GM23338 (cell line): ENCODE results near the gene PLEKHH3.
A peak's percentile ranks its signal among the peaks of the same experiment; 100 is the strongest.

Source experiments
- CREB1 ChIP-seq: fragments of 250-450 bp; sonication (Bioruptor Pico); IDR thresholded peaks from 2 replicates; pipeline ENCODE4 v1.5.0; 2020; ENCODE audit warnings: low read depth, mild to moderate bottlenecking, moderate library complexity
- ETS1 ChIP-seq: IDR thresholded peaks from 2 replicates; pipeline ENCODE4 v1.6.1; 2016; ENCODE audit warnings: antibody characterized with exemption
- EZH2 ChIP-seq: fragments of 200-600 bp; sonication (generic); IDR thresholded peaks from one replicate; pipeline ENCODE4 v1.8.0; 2017; ENCODE audit warnings: antibody characterized with exemption, mild to moderate bottlenecking, low read depth; ENCODE audit not compliant: unreplicated experiment
- EZH2phosphoT487 ChIP-seq: fragments of 200-600 bp; sonication (generic); IDR thresholded peaks from one replicate; pipeline ENCODE4 v1.8.1; 2018; ENCODE audit warnings: antibody characterized with exemption; ENCODE audit not compliant: unreplicated experiment
- JUNB ChIP-seq: IDR thresholded peaks from one replicate; pipeline ENCODE4 v1.6.1; 2016; ENCODE audit warnings: antibody characterized with exemption; ENCODE audit not compliant: unreplicated experiment
- NANOG ChIP-seq: IDR thresholded peaks from 2 replicates; pipeline ENCODE4 v1.6.1; 2016; ENCODE audit warnings: antibody characterized with exemption, borderline replicate concordance
- POLR2AphosphoS5 ChIP-seq: IDR thresholded peaks from 2 replicates; pipeline ENCODE4 v1.6.1; 2016; ENCODE audit warnings: antibody characterized with exemption, low read depth
- ZNF114 ChIP-seq: fragments of 250-450 bp; sonication (Bioruptor Pico); IDR thresholded peaks from 2 replicates; pipeline ENCODE4 v1.5.0; 2020; ENCODE audit warnings: mild to moderate bottlenecking, moderate library complexity
- ZNF331 ChIP-seq: fragments of 250-450 bp; sonication (Bioruptor Pico); IDR thresholded peaks from 2 replicates; pipeline ENCODE4 v1.5.0; 2020; ENCODE audit warnings: low read depth, mild to moderate bottlenecking, moderate library complexity
- TF ChIP-seq, protein P1 (sequence below), 2 experiments: fragments of 200-600 bp in 1 of 2; sonication (generic) in 1 of 2; conservative IDR thresholded peaks; 2 replicates each; pipeline versions ENCODE4 v1.5.1 to v1.6.1; 2016 to 2017; ENCODE audit warnings: antibody characterized with exemption in 2 of 2, low read depth in 2 of 2, mild to moderate bottlenecking in 2 of 2, moderate library complexity in 1 of 2
- TF ChIP-seq, protein P2 (sequence below): IDR thresholded peaks from one replicate; pipeline ENCODE4 v1.6.1; 2018; ENCODE audit warnings: antibody characterized with exemption; ENCODE audit not compliant: unreplicated experiment

DNA sequence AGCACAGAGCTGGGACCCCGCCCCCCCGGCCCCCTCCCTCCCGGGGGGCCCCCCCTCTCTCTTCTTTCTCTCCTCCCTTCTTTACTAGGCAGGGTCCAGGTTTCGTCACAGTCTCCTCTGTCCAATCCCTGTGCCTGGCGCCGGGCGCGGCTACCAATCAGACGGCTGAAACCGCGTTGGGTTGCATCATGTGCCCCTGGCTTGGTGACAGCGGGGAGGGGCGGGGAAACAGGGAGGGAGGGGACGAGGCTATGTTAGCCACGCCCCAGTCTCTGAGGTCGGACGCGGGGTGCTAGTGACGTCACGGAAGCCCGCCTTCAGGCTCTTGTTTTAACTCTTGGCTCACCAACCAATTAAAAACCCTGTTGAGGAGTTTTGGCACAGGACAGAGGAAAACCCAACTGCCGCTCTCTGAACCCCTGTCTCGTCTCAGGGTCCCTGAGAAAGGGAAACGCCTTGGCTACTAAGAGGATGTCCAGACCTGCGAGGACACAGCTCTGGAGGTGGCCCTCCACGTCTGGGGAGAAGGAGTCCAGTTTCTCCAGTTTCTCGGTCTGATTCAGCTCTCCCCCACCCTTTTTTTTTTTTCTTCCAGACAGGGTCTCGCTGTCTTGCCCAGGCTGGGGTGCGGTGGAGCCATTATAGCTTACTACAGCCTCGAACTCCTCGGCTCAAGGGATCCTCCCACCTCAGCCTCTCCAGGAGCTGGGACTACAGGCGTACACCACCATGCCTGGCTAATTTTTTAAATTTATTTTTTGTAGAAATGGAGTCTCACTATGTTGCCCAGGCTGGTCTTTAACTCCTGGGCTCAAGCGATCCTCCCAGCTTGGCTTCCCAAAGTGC, 441 bp upstream of the PLEKHH3 start:
- TF ChIP-seq, protein P1, sequence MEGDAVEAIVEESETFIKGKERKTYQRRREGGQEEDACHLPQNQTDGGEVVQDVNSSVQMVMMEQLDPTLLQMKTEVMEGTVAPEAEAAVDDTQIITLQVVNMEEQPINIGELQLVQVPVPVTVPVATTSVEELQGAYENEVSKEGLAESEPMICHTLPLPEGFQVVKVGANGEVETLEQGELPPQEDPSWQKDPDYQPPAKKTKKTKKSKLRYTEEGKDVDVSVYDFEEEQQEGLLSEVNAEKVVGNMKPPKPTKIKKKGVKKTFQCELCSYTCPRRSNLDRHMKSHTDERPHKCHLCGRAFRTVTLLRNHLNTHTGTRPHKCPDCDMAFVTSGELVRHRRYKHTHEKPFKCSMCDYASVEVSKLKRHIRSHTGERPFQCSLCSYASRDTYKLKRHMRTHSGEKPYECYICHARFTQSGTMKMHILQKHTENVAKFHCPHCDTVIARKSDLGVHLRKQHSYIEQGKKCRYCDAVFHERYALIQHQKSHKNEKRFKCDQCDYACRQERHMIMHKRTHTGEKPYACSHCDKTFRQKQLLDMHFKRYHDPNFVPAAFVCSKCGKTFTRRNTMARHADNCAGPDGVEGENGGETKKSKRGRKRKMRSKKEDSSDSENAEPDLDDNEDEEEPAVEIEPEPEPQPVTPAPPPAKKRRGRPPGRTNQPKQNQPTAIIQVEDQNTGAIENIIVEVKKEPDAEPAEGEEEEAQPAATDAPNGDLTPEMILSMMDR (conservative IDR thresholded peaks at IDR 0.05; ENCODE audit: low read depth in 2 of 2), result no peak
- TF ChIP-seq CREB1 (CRISPR knock-in tag), result peak; percentile 99
- no peak for TF ChIP-seq POLR2AphosphoS5
- TF ChIP-seq, protein P2, sequence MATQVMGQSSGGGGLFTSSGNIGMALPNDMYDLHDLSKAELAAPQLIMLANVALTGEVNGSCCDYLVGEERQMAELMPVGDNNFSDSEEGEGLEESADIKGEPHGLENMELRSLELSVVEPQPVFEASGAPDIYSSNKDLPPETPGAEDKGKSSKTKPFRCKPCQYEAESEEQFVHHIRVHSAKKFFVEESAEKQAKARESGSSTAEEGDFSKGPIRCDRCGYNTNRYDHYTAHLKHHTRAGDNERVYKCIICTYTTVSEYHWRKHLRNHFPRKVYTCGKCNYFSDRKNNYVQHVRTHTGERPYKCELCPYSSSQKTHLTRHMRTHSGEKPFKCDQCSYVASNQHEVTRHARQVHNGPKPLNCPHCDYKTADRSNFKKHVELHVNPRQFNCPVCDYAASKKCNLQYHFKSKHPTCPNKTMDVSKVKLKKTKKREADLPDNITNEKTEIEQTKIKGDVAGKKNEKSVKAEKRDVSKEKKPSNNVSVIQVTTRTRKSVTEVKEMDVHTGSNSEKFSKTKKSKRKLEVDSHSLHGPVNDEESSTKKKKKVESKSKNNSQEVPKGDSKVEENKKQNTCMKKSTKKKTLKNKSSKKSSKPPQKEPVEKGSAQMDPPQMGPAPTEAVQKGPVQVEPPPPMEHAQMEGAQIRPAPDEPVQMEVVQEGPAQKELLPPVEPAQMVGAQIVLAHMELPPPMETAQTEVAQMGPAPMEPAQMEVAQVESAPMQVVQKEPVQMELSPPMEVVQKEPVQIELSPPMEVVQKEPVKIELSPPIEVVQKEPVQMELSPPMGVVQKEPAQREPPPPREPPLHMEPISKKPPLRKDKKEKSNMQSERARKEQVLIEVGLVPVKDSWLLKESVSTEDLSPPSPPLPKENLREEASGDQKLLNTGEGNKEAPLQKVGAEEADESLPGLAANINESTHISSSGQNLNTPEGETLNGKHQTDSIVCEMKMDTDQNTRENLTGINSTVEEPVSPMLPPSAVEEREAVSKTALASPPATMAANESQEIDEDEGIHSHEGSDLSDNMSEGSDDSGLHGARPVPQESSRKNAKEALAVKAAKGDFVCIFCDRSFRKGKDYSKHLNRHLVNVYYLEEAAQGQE, result no peak
- no peak for TF ChIP-seq NANOG
- no peak for TF ChIP-seq ETS1
- no peak for TF ChIP-seq EZH2
- TF ChIP-seq EZH2phosphoT487, result no peak
- no peak for TF ChIP-seq ZNF331
- TF ChIP-seq ZNF114, result no peak
- no peak for TF ChIP-seq JUNB
